GM12891 (cell line): ENCODE measurements around the gene FAM168A.
A peak's percentile ranks its signal among the peaks of the same experiment; 100 is the strongest.

Source experiments
- DNase-seq: peaks from one replicate; pipeline ENCODE4 v3.0.0; 2011; ENCODE audit warnings: low spot score; ENCODE audit not compliant: insufficient read length
- FAIRE-seq: peaks from 2 replicates; lab custom pipeline; 2011; peaks lifted over from hg19 to GRCh38; lab: Jason Lieb, UNC
- PAX5 ChIP-seq: IDR thresholded peaks from 2 replicates; pipeline ENCODE4 v1.6.1; 2011; ENCODE audit warnings: low read length, moderate library complexity, mild to moderate bottlenecking; ENCODE audit not compliant: insufficient read depth, severe bottlenecking
- POLR2A ChIP-seq: IDR thresholded peaks from 2 replicates; pipeline ENCODE4 v1.6.1; 2011; ENCODE audit warnings: low read depth, low read length, control low read depth
- POLR2AphosphoS5 ChIP-seq: IDR thresholded peaks from 2 replicates; pipeline ENCODE4 v1.6.1; 2011; ENCODE audit warnings: low read depth, low read length, control low read depth
- POU2F2 ChIP-seq: IDR thresholded peaks from 2 replicates; pipeline ENCODE4 v1.6.1; 2011; ENCODE audit warnings: low read depth, mild to moderate bottlenecking, control low read depth, low read length, moderate library complexity
- SPI1 ChIP-seq: IDR thresholded peaks from 2 replicates; pipeline ENCODE4 v1.6.1; 2011; ENCODE audit warnings: low read depth, low read length, control low read depth
- TAF1 ChIP-seq: IDR thresholded peaks from 2 replicates; pipeline ENCODE4 v1.6.1; 2011; ENCODE audit warnings: low read depth, low read length, control low read depth

The FAM168A gene

GRCh38 chr11:73389916-73390315 is 208.0 kb downstream of the FAM168A start:
- DNase-seq = no peak
- TF ChIP-seq SPI1 = no peak
- no peak for TF ChIP-seq PAX5
- FAIRE-seq = no peak

- no peak for TF ChIP-seq SPI1
- TF ChIP-seq PAX5 = no peak
- no peak for TF ChIP-seq TAF1
- TF ChIP-seq POLR2AphosphoS5 = no peak
- TF ChIP-seq POU2F2 = no peak
- no peak; the same call in 1 of the 2 replicates for TF ChIP-seq POLR2A
- FAIRE-seq = no peak
- no peak for DNase-seq
These were observed 208.8 kb downstream of the FAM168A start for GRCh38 chr11:73389134-73389525.

DNA sequence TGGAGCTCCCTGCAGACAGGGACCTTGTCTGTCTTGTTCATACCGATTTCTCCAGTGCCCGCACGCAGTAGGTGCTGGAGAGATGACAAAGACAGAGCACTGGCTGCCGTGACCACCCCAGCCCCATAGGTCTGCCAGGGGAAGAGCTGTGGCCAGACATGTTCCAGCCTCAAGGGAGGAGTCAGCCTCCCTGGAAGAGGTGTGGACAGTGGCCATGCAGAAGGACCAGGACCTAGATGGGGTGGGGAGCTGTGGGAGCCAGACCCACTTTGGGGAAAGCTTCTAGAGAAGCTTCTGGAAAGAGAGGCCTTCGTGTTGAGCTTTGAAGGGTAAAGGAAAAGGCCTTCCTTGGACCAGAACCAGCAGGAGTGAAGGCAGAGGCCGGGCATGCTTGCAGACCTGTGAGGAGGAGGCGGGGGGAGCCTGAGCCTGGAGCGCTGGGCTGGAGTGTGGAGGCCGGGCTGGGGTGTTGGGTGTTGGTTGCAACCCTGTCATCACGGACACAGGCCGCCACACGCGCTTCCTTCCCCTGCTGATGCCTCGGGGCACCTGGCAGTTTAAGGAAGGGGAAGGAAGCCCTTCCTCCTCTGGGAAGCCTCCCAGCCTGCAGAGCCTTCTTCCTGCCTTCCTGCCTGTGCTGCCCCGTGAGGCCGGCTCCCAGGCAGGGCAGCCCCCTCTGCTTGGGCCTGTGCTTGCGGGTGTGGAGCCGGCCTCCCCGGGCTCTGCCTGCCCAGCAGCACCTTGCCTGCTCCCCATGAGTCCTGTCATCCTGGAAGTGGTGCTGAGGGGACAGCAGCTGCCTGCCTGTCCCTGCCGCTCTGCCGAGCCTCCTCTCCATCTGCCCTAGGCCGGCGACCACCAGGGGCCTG is 209.4 kb downstream of the FAM168A start:
- DNase-seq (no peak), FAIRE-seq (no peak)
- TF ChIP-seq SPI1 = no peak
- TF ChIP-seq PAX5 = no peak
- TF ChIP-seq POLR2A = no peak; the same call in 1 of the 2 replicates
- TF ChIP-seq POLR2AphosphoS5 = no peak
- TF ChIP-seq TAF1 = no peak
- no peak for TF ChIP-seq POU2F2

DNA sequence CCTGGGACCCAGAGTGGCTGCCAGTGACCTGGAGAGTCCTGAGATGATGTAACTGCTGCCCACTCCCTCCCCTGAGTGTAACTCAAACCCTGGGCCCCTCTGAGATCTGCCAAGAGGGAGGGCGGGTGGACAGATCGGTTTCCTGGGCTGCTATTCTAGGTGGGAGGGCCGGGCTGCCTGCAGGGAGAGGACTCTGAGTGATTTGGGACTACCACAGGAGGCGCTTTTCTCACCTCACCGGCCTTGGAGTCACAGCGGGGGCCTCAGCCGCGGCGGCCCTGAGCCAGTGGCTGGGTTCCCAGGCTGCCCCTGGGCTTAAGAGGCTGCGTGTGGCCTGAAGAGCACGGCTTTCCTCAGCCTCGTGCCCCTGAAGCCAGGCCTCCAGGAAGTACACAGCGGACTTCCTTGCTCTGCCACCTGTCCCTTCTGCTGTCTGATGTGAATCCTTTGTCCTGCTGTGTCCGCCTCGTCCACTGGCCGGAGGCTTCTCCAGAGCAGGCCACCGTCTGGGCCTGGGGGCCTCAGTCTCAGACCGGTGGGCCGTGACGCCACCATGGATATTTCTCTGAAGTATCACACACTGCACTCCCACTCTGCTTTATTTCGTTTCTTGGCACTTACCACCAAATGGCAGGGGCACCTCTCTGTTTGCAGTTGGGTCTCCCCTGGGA is 210.2 kb downstream of the FAM168A start:
- no peak for TF ChIP-seq POLR2A
- TF ChIP-seq POU2F2 = no peak
- TF ChIP-seq SPI1 = no peak
- TF ChIP-seq TAF1 = no peak
- TF ChIP-seq POLR2AphosphoS5 = no peak
- no peak for TF ChIP-seq PAX5
- FAIRE-seq = peak; percentile 26
- no peak for DNase-seq

- no peak for TF ChIP-seq POLR2AphosphoS5
- no peak for TF ChIP-seq POU2F2
- TF ChIP-seq TAF1 = no peak
- no peak for TF ChIP-seq POLR2A
- TF ChIP-seq SPI1 = no peak
- TF ChIP-seq PAX5 = no peak
- DNase-seq = no peak
- FAIRE-seq = no peak
These were observed 211.4 kb downstream of the FAM168A start for GRCh38 chr11:73386546-73386945.

DNA sequence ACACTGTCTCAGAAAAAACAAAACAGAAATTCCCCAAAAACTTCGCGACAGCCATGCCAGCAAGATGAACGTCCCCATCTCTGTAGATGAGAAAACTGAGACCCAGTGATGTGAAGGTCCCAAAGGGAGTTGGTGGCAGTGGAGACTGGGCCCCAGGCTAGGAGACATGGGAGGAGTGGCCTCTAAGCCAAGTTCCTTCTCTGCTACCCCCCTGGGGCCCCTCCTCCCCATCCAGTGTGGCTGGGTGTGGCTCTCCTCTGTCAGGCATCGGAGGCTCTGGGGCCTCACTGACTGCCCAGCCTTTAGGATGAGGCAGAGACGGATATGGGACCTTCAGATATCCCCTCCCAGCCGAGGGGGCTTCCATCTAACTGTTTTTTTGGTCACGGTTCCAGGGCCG is 211.9 kb downstream of the FAM168A start:
- peak; percentile 57 for FAIRE-seq

GRCh38 chr11:73384872-73385689 is 212.8 kb downstream of the FAM168A start:
- TF ChIP-seq POLR2AphosphoS5 (0 out of 2 replicates have a peak, but pooled peaks have one; percentile 13), TAF1 (no peak), SPI1 (peak; percentile 80)
- FAIRE-seq (peak; percentile 71), DNase-seq (peak; percentile 82)

More for the DNA sequence above, 211.9 kb downstream of the FAM168A start:
- TF ChIP-seq PAX5 (no peak), POLR2A (no peak), POLR2AphosphoS5 (no peak), SPI1 (no peak), POU2F2 (no peak), TAF1 (no peak)
- peak; percentile 64 for DNase-seq

GRCh38 chr11:73384531-73384871 is 213.4 kb downstream of the FAM168A start:
- DNase-seq (no peak), FAIRE-seq (no peak)
- TF ChIP-seq SPI1 (no peak), POLR2AphosphoS5 (no peak), PAX5 (no peak), POLR2A (no peak), POU2F2 (no peak), TAF1 (no peak)

DNA sequence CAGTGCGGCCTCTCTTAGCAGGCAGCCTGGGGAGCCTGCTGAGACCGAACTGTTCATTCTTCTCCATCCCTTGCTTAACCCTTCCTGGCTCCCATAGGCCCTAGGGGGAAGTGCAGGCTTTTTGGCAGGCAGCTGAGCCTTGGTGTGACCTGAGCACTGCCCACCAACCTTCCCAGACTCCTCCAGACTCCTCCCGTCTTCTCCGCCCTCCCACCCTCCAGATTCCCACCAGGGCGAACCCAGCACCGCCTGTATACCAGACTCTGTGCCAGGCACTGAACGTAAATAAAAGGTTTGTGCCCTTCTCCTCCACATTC is 213.8 kb downstream of the FAM168A start:
- no peak for DNase-seq
- FAIRE-seq = no peak
- no peak for TF ChIP-seq PAX5
- no peak for TF ChIP-seq SPI1
- TF ChIP-seq POU2F2 = no peak
- no peak for TF ChIP-seq POLR2AphosphoS5
- no peak for TF ChIP-seq POLR2A
- TF ChIP-seq TAF1 = no peak
